ENCODE measurements around the gene HINT2.

The HINT2 gene

DNA sequence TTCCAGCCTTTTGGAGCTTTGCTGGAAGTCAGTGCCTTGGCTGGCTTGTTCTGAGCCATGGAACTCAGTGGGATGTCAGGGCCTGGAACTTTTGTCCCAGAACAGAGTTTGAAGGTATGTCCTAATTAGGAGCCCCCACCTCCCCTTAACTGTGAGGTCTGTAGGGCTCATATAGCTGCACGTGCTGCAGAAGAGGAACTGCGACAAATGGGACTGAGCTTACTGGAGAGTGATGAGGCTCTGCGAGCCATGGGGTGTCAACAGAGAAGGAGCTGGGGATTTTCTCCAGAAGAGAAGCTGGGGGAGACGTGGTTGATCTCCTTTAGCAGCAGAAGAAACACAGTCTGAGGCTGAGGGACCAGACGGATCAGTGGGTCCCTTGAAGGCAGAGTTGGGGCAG is 25.1 kb upstream of the HINT2 start:
- TF ChIP-seq, protein P1, sequence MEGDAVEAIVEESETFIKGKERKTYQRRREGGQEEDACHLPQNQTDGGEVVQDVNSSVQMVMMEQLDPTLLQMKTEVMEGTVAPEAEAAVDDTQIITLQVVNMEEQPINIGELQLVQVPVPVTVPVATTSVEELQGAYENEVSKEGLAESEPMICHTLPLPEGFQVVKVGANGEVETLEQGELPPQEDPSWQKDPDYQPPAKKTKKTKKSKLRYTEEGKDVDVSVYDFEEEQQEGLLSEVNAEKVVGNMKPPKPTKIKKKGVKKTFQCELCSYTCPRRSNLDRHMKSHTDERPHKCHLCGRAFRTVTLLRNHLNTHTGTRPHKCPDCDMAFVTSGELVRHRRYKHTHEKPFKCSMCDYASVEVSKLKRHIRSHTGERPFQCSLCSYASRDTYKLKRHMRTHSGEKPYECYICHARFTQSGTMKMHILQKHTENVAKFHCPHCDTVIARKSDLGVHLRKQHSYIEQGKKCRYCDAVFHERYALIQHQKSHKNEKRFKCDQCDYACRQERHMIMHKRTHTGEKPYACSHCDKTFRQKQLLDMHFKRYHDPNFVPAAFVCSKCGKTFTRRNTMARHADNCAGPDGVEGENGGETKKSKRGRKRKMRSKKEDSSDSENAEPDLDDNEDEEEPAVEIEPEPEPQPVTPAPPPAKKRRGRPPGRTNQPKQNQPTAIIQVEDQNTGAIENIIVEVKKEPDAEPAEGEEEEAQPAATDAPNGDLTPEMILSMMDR (conservative IDR thresholded peaks at IDR 0.05), result no peak

DNA sequence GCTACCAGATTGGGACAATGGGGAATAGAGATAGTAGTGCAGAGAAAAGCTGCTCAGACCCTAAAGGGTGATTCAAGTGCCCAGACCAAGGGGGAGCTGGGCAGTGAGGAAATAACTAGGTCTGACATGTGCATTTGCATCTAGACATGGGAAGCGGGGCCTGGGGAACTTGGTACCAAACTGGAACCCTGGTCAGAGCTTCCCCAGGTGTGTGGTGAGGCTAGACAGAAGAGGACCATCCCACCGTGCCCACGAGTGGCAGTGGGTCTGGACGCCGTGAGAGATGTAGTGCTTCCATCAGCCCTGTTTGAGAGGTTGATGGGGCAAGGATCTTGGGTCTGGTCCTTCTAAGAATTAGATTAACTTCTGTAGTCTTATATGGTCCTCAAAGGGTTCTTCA is 21.8 kb upstream of the HINT2 start:
- H3K27ac ChIP-seq, result no peak overlapping the region
- TF ChIP-seq, protein P1 (conservative IDR thresholded peaks at IDR 0.05), result no peak

More for the DNA sequence above, 25.1 kb upstream of the HINT2 start:
- no peak overlapping the region for H3K27ac ChIP-seq

DNA sequence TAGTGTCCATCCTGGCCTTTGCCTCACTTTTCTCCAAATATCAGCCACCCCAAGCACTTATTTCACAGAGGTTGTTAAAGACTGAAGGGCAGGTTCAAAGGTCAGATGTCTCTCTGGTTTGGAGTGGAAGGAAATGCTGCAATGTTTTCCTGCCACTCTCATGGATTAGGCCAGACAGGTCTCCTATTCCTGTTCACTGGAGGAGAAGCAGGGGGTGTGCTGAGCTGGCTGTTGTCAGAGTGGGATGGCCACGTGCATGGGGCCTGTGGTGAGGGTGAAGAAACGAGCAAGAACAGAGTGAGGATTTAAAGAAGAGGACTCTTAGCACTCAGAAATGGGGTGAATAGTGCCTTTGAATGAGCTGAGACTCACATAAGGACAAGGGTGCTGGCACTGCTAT is 20.9 kb upstream of the HINT2 start:
- H3K27ac ChIP-seq, result no peak overlapping the region
- TF ChIP-seq, protein P1 (conservative IDR thresholded peaks at IDR 0.05), result no peak

DNA sequence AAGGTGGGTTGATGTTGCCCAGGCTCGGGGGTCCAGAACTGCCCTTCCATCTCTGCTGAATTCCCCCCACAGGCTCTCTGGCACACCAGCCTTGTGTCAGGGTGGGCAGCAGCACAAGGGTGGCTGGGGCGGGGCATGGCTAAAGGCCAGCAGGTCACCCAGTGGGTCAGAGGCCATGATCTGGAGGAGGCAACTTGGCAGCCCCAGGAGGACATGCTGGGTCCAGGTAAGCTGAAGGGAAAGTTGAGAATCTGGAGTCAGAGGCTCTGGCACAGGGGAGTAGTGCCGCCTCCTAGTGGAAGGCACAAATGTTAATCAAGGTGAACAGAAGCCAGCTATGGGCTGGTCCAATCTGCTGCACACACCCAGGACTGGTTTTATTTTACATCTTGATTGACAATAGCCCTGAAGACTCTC is 20.4 kb upstream of the HINT2 start:
- H3K27ac ChIP-seq, result peak overlapping the region; percentile 91
- TF ChIP-seq, protein P1 (conservative IDR thresholded peaks at IDR 0.05), result no peak

DNA sequence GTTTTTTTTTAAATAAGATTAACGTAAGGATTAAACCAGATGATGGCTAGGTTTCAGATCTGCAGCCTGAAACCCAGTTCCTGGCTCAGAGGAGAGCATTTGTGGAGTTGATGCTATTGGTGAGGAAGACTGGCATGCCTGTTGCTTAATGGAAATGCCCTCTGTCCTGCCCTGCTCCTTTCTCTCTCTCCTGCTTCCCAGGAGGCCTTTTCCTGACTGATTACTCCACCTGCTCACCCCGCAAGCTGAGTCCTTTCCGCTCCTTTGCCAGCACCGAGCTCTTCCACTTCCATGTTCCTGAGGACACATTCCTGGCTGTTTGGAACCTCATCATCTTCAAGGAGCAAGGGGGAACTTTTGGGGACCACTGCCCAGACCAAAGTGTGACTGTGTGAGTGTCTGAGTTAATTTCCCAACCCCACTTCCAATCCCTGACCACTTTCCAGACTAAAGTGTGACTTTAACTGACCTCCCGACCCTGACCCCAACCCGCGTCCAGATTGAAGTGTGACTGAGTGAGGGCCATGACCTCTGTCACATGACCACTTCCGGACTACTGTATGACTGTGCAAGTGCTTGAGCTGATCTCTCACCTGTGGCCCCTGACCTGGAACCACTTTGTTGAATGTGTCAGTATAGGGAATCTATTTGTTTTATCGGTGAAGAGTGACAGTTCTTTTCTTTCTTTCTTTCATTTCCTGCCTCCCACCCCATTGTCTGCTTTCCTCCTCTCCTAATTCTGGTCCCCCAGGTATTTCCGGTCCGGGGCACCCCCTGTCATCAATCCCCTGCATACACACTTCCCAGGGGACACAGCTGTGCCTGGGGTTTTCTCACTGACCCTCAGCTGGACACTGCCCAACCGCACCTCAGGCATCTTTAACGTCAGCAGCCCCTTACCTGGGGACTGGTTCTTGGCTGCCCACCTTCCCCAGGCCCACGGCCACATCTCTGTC is 19.7 kb upstream of the HINT2 start:
- peak overlapping the region; percentile 91 for H3K27ac ChIP-seq

DNA sequence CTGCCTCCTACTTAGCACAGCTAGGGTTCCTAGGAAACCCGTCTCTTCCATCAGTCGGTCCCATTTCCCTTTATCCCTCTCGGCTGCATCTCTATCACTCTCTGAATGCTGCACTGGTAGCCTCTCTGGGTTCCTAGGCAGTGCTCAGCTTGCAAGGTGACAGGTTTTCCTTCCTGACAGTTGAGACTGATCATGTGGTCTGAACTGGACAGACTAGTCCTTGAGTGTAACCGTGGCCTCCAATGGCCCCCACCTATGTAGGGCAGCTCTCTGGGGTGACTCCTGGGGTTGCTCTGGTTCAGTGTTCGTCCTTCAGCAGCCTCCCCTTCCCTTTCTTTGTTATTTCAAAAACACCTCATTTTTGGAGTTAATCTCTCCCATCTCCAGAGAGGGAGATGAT is 18.0 kb upstream of the HINT2 start:
- H3K27ac ChIP-seq, result peak overlapping the region; percentile 91
- TF ChIP-seq, protein P1 (conservative IDR thresholded peaks at IDR 0.05), result no peak

More for the DNA sequence above, 19.7 kb upstream of the HINT2 start:
- TF ChIP-seq, protein P1 (conservative IDR thresholded peaks at IDR 0.05), result no peak

DNA sequence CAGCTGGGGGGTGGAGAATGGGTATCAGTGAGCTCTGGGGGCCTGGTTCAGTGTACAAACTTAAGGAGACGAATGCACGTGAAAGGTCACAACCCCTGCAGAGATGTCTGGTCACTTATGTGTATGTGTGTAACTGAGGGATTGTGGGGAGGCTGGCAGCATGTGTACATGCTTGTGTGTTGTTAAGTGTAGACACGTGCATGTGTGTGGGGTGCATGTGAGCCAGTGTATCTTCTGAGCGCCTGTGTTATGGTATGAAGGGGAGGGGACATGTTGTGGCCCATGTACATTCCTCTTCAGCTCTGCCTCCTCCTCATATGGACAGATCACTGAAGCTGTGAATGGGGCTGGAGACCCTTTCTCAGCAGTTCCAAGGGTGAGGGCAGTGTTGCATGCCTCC is 16.2 kb upstream of the HINT2 start:
- TF ChIP-seq, protein P1 (conservative IDR thresholded peaks at IDR 0.05), result no peak
- H3K27ac ChIP-seq, result no peak overlapping the region
